Caco-2 (cell line): ENCODE measurements around the gene CBX1. TPM values are rescaled to one million over a fixed set of nuclear protein-coding genes. Genes with fewer than 3 reads are reported as not detected.

Source experiments
- BruUV-seq: library from RNA; stranded (reverse); fragments of 400-500 nt; replicated peaks from 2 replicates; lab custom pipeline; 2021; lab: Mats Ljungman, UMichigan
- CTCF ChIA-PET: fragments of 300-600 bp; sonication (Branson Sonifier 250); formaldehyde crosslinking; loops from one replicate; lab custom pipeline; 2022; ENCODE audit warnings: antibody characterized with exemption; lab: Charles Lee
- POLR2A ChIA-PET: fragments of 300-600 bp; sonication (Branson Sonifier 250); formaldehyde crosslinking; loops from one replicate; lab custom pipeline; 2022; ENCODE audit warnings: antibody characterized with exemption; lab: Charles Lee
- DNase-seq, 2 experiments: peaks; one replicate each; pipeline versions ENCODE4 v3.0.0 to v3.0.0-alpha.2; 2020 to 2022
- H3K27me3 ChIP-seq: replicated peaks from 2 replicates; pipeline ENCODE4 v1.6.0; 2011; ENCODE audit warnings: low read length; ENCODE audit not compliant: control insufficient read depth, insufficient read depth
- H3K36me3 ChIP-seq: 2 replicates; pipeline ENCODE4 v1.5.1; 2011; ENCODE audit warnings: low read length; ENCODE audit not compliant: control insufficient read depth, insufficient read depth
- H3K4me1 ChIP-seq: fragments of 250-450 bp; sonication (Bioruptor Pico); 2 replicates; pipeline ENCODE4 v1.5.1; 2020; ENCODE audit warnings: mild to moderate bottlenecking
- H3K4me3 ChIP-seq: 2 replicates; pipeline ENCODE4 v1.5.1; 2011; ENCODE audit warnings: low read depth, mild to moderate bottlenecking, control low read depth, low read length
- H3K9me3 ChIP-seq: fragments of 250-450 bp; sonication (Bioruptor Pico); 2 replicates; pipeline ENCODE4 v1.5.1; 2020; ENCODE audit warnings: mild to moderate bottlenecking, moderate library complexity
- H3K27ac Mint-ChIP-seq: one replicate; pipeline ENCODE4 v1.8.0; 2022; ENCODE audit warnings: mixed read lengths; ENCODE audit not compliant: unreplicated experiment
- H3K27me3 Mint-ChIP-seq: one replicate; pipeline ENCODE4 v1.8.0; 2022; ENCODE audit warnings: mixed read lengths; ENCODE audit not compliant: insufficient read depth, unreplicated experiment
- H3K36me3 Mint-ChIP-seq: one replicate; pipeline ENCODE4 v1.8.0; 2022; ENCODE audit warnings: mild to moderate bottlenecking, mixed read lengths; ENCODE audit not compliant: insufficient read depth, unreplicated experiment
- H3K4me1 Mint-ChIP-seq: one replicate; pipeline ENCODE4 v1.8.0; 2022; ENCODE audit warnings: low read depth, mixed read lengths; ENCODE audit not compliant: unreplicated experiment
- H3K4me3 Mint-ChIP-seq: one replicate; pipeline ENCODE4 v1.8.0; 2022; ENCODE audit warnings: mild to moderate bottlenecking, moderate library complexity, mixed read lengths; ENCODE audit not compliant: unreplicated experiment
- H3K9me3 Mint-ChIP-seq: one replicate; pipeline ENCODE4 v1.8.0; 2022; ENCODE audit warnings: mixed read lengths; ENCODE audit not compliant: unreplicated experiment
- CTCF ChIP-seq, 2 experiments: fragments of 200-600 bp in 1 of 2; IDR thresholded peaks; 1 replicate in 1 of 2; 2 replicates in 1 of 2; pipeline versions ENCODE4 v1.5.1 to v1.8.0; 2011 to 2022; ENCODE audit warnings: antibody characterized with exemption in 1 of 2, control low read depth in 1 of 2, inconsistent platforms in 1 of 2, low read depth in 1 of 2, low read length in 1 of 2, mild to moderate bottlenecking in 1 of 2, moderate library complexity in 1 of 2; ENCODE audit not compliant: insufficient read depth in 1 of 2, severe bottlenecking in 1 of 2, unreplicated experiment in 1 of 2
- intact Hi-C: fragments of 100-400 bp; cut with micrococcal nuclease; formaldehyde crosslinking; loops from one replicate; pipeline ENCODE4 v1.10.0; 2022; ENCODE audit not compliant: unreplicated experiment
- total RNA-seq: library from RNA; stranded (reverse); gene quantifications from 2 replicates; pipeline ENCODE4 v1.2.3, GENCODE V29; 2022

Gene CBX1
- total RNA-seq, 1 experiment from 2014 or later: 213 TPM

- no TSS peak for BruUV-seq
- intact Hi-C loops: loop anchor here (5.0 kb wide), 1 partner anchor 1317 kb away; the partner anchor contains the start of gene ZNF652
These were observed 56.4 kb downstream of the CBX1 start for GRCh38 chr17:48044851-48045250.

GRCh38 chr17:48043176-48043575, 58.1 kb downstream of the CBX1 start:
- no peaks in the 10 kb centered on the region for H3K9me3 ChIP-seq
- TF ChIP-seq CTCF (IDR thresholded peaks at IDR 0.05; ENCODE audit: insufficient read depth in 1 of 2, low read depth in 1 of 2, low read length in 1 of 2, severe bottlenecking in 1 of 2, unreplicated experiment in 1 of 2): no peak
- Mint-ChIP-seq H3K4me3 (no peak overlapping the region), H3K9me3 (no peaks in the 10 kb centered on the region), H3K27ac (no peak overlapping the region), H3K4me1 (peaks cover 14% of the 10 kb centered on the region), H3K36me3 (peaks cover 19% of the 10 kb centered on the region), H3K27me3 (peaks cover 2% of the 10 kb centered on the region)
- H3K4me1 ChIP-seq: peaks cover 10% of the 10 kb centered on the region
- BruUV-seq: no TSS peak
- CTCF ChIA-PET: interaction anchor here (0.7 to 4.3 kb wide), 5 partner anchors 9 to 150 kb away, joined by 3 to 30 read pairs (median 3); no protein-coding TSS in a partner anchor
- H3K36me3 ChIP-seq: no peaks in the 10 kb centered on the region
- no peak overlapping the region for H3K4me3 ChIP-seq
- DNase-seq: no peak
- H3K27me3 ChIP-seq: no peaks in the 10 kb centered on the region
- POLR2A ChIA-PET: no interaction called here
- intact Hi-C loops: no loop called here

More at GRCh38 chr17:48044851-48045250, 56.4 kb downstream of the CBX1 start:
- H3K36me3 ChIP-seq: no peaks in the 10 kb centered on the region
- no peaks in the 10 kb centered on the region for H3K27me3 ChIP-seq
- no peak overlapping the region for H3K4me3 ChIP-seq
- no peak overlapping the region for H3K4me3 Mint-ChIP-seq
- no peak for TF ChIP-seq CTCF (IDR thresholded peaks at IDR 0.05; ENCODE audit: insufficient read depth in 1 of 2, low read depth in 1 of 2, low read length in 1 of 2, severe bottlenecking in 1 of 2, unreplicated experiment in 1 of 2)
- no peaks in the 10 kb centered on the region for H3K9me3 Mint-ChIP-seq
- no peak for DNase-seq
- H3K4me1 ChIP-seq: peaks cover 16% of the 10 kb centered on the region
- peaks cover 36% of the 10 kb centered on the region for H3K36me3 Mint-ChIP-seq
- peaks cover 16% of the 10 kb centered on the region for H3K4me1 Mint-ChIP-seq
- ChIA-PET POLR2A (interaction anchor here (0.6 kb wide), 1 partner anchor 74 kb away, joined by 4 read pairs; the partner anchor contains the start of gene CDK5RAP3), CTCF (interaction anchor here (1.9 kb wide), 1 partner anchor 35 kb away, joined by 6 read pairs; no protein-coding TSS in a partner anchor)
- no peak overlapping the region for H3K27ac Mint-ChIP-seq
- H3K27me3 Mint-ChIP-seq: no peaks in the 10 kb centered on the region
- H3K9me3 ChIP-seq: no peaks in the 10 kb centered on the region

- no peaks in the 10 kb centered on the region for H3K9me3 ChIP-seq
- TF ChIP-seq CTCF (IDR thresholded peaks at IDR 0.05; ENCODE audit: insufficient read depth in 1 of 2, low read depth in 1 of 2, low read length in 1 of 2, severe bottlenecking in 1 of 2, unreplicated experiment in 1 of 2): no peak
- H3K4me1 ChIP-seq: peaks cover 9% of the 10 kb centered on the region; the same call in 1 of the 2 replicates
- no peaks in the 10 kb centered on the region for H3K9me3 Mint-ChIP-seq
- intact Hi-C loops: no loop called here
- no TSS peak for BruUV-seq
- peaks cover 2% of the 10 kb centered on the region for H3K27me3 Mint-ChIP-seq
- H3K4me3 ChIP-seq: no peak overlapping the region
- peak overlapping the region; percentile 75 for H3K4me3 Mint-ChIP-seq
- no peaks in the 10 kb centered on the region for H3K27me3 ChIP-seq
- H3K36me3 Mint-ChIP-seq: no peaks in the 10 kb centered on the region
- no peaks in the 10 kb centered on the region for H3K36me3 ChIP-seq
- ChIA-PET POLR2A (interaction anchor here (1.2 kb wide), 1 partner anchor 10 kb away, joined by 5 read pairs; the partner anchor contains the start of gene NFE2L1), CTCF (interaction anchor here (0.7 to 1.2 kb wide), 2 partner anchors 13 to 58 kb away, joined by 3 to 4 read pairs; no protein-coding TSS in a partner anchor)
- H3K4me1 Mint-ChIP-seq: no peaks in the 10 kb centered on the region
- no peak for DNase-seq
- H3K27ac Mint-ChIP-seq: no peak overlapping the region
These were observed 62.6 kb downstream of the CBX1 start for GRCh38 chr17:48038687-48039086.
